ENCODE data around the gene CCDC74A.

DNA sequence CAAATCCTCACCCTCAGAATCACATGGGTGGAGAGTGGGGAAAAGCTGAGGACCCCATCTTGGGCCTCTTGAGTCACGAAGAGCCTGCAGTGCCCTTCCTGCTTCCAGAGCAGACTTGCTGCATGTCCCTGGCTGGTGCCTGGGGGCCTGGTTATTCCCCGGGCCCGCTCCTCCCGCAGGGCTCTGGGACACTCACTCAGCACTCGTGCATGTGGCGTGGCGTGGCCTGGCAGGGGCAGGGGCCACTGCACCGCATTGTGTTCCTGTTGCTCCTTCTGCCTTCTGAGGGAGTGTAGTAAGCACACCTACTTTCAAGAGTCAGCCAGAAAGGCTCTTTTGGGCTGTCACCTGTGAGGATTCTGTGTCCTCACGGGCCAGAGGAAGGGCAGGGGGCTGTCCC, 18.1 kb upstream of the CCDC74A start:
- TF ChIP-seq, protein P1, sequence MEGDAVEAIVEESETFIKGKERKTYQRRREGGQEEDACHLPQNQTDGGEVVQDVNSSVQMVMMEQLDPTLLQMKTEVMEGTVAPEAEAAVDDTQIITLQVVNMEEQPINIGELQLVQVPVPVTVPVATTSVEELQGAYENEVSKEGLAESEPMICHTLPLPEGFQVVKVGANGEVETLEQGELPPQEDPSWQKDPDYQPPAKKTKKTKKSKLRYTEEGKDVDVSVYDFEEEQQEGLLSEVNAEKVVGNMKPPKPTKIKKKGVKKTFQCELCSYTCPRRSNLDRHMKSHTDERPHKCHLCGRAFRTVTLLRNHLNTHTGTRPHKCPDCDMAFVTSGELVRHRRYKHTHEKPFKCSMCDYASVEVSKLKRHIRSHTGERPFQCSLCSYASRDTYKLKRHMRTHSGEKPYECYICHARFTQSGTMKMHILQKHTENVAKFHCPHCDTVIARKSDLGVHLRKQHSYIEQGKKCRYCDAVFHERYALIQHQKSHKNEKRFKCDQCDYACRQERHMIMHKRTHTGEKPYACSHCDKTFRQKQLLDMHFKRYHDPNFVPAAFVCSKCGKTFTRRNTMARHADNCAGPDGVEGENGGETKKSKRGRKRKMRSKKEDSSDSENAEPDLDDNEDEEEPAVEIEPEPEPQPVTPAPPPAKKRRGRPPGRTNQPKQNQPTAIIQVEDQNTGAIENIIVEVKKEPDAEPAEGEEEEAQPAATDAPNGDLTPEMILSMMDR (IDR thresholded peaks at IDR 0.05), result no peak
- no peak for TF ChIP-seq POLR2A (IDR thresholded peaks at IDR 0.05)

All from heart left ventricle (tissue), 13 donors.